RWPE2 (cell line): Measurements from ENCODE around the gene CNPY2.
"Not testable (repeated sequence)": the region's sequence is repeated elsewhere in the genome, so short reads cannot be mapped to it uniquely, and the experiment has no call there.

Experiments
- ATAC-seq: fragments of 200-7000 bp; cut with Tn5 transposase; 3 replicates; pipeline ENCODE4 v1.9.1; 2021; ENCODE audit warnings: low read depth
- DNase-seq: peaks from one replicate; pipeline ENCODE4 v3.0.0-alpha.2; 2020; ENCODE audit warnings: low spot score
- H3K27ac ChIP-seq: fragments of 450-650 bp; 2 replicates; pipeline ENCODE4 v1.5.1; 2017; ENCODE audit warnings: mild to moderate bottlenecking; ENCODE audit not compliant: poor library complexity, severe bottlenecking
- H3K27me3 ChIP-seq: fragments of 250-450 bp; sonication (Bioruptor Pico); 2 replicates; pipeline ENCODE4 v1.5.1; 2021; ENCODE audit warnings: mild to moderate bottlenecking, moderate library complexity; ENCODE audit not compliant: insufficient read depth, poor library complexity, severe bottlenecking
- H3K36me3 ChIP-seq: fragments of 250-450 bp; sonication (Bioruptor Pico); 2 replicates; pipeline ENCODE4 v1.5.1; 2020; ENCODE audit warnings: low read depth, mild to moderate bottlenecking, moderate library complexity
- H3K4me1 ChIP-seq: fragments of 250-450 bp; sonication (Bioruptor Pico); 2 replicates; pipeline ENCODE4 v1.5.1; 2021; ENCODE audit warnings: mild to moderate bottlenecking, moderate library complexity; ENCODE audit not compliant: insufficient read depth, poor library complexity, severe bottlenecking
- H3K4me3 ChIP-seq: fragments of 250-450 bp; sonication (Bioruptor Pico); 2 replicates; pipeline ENCODE4 v1.5.1; 2021; ENCODE audit warnings: mild to moderate bottlenecking, moderate library complexity; ENCODE audit not compliant: severe bottlenecking
- H3K9me3 ChIP-seq: fragments of 250-450 bp; sonication (Bioruptor Pico); 2 replicates; pipeline ENCODE4 v1.5.1; 2021; ENCODE audit warnings: mild to moderate bottlenecking, moderate library complexity; ENCODE audit not compliant: severe bottlenecking
- CTCF ChIP-seq: fragments of 450-650 bp; IDR thresholded peaks from one replicate; pipeline ENCODE4 v1.5.1; 2017; ENCODE audit warnings: mild to moderate bottlenecking, moderate library complexity; ENCODE audit not compliant: poor library complexity, severe bottlenecking

CNPY2 gene

DNA sequence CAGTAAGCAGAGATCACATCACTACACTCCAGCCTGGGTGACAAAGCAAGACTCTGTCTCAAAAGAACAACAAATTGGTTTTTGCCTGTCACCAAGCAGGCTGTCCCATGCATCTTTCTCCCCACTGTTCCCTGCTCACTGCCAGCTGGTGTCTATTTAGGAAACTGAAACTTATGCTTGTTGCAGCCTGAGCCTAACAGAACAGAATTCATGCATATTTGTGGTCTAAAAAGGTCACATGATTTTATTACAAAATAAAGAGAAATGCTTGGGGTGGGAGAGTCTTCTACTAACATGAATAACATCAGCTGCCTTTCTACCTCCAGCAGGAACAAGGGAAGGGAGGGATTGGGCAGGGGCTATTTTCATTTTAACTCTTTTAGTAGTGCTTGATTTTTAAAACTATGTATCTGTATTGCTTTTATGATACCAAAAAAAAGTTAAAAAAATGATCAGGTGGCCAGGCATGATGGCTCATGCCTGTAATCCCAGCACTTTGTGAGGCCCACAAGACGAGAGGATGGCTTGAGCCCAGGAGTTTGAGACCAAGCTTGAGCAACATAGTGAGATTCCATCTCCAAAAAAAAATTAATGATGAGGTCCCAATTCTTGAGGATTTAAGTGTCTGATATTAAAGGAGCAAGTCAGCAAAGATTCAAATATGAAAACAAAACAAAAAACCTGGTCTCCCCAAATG is 43.2 kb upstream of the CNPY2 start:
- peaks cover 24% of the 10 kb centered on the region for H3K36me3 ChIP-seq
- H3K27ac ChIP-seq: peak overlapping the region; percentile 51
- H3K27me3 ChIP-seq: no peaks in the 10 kb centered on the region
- ATAC-seq (peak; percentile 26), DNase-seq (no peak)
- peaks cover 6% of the 10 kb centered on the region for H3K4me1 ChIP-seq
- no peaks in the 10 kb centered on the region for H3K9me3 ChIP-seq
- peak overlapping the region; percentile 68 for H3K4me3 ChIP-seq
- TF ChIP-seq CTCF: no peak

- H3K36me3 ChIP-seq: peaks cover 78% of the 10 kb centered on the region
- no peak overlapping the region for H3K4me3 ChIP-seq
- H3K27ac ChIP-seq: no peak overlapping the region
- ATAC-seq (no peak), DNase-seq (no peak)
- H3K4me1 ChIP-seq: no peaks in the 10 kb centered on the region
- TF ChIP-seq CTCF: no peak
- H3K9me3 ChIP-seq: no peaks in the 10 kb centered on the region
- no peaks in the 10 kb centered on the region for H3K27me3 ChIP-seq
Observed at GRCh38 chr12:56351325-56351724, 35.5 kb upstream of the CNPY2 start.

DNA sequence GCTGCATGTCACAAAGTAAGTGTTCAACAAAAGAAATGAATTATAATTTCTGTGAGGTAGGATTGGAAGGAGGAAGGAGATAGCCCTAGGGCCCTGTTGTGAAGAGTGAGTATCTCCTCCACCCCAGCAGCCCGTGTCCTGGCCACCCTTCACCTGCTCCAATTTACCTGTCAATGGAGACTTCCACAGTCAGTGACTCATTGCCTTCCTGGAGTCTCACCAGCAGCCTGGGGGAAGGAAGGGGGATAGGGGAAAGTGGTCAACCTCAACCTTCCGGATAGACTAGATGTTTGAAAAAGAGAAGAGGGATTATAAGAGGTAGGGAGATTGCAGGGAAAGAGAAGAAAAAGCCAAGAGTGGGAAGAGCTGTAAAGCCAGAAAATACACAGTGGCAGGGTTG is 34.9 kb upstream of the CNPY2 start:
- ATAC-seq: no peak
- no peak overlapping the region for H3K27ac ChIP-seq
- no peaks in the 10 kb centered on the region for H3K9me3 ChIP-seq
- H3K4me1 ChIP-seq: no peaks in the 10 kb centered on the region
- no peak for TF ChIP-seq CTCF
- H3K27me3 ChIP-seq: no peaks in the 10 kb centered on the region
- H3K36me3 ChIP-seq: peaks cover 78% of the 10 kb centered on the region
- no peak for DNase-seq
- H3K4me3 ChIP-seq: no peak overlapping the region

DNA sequence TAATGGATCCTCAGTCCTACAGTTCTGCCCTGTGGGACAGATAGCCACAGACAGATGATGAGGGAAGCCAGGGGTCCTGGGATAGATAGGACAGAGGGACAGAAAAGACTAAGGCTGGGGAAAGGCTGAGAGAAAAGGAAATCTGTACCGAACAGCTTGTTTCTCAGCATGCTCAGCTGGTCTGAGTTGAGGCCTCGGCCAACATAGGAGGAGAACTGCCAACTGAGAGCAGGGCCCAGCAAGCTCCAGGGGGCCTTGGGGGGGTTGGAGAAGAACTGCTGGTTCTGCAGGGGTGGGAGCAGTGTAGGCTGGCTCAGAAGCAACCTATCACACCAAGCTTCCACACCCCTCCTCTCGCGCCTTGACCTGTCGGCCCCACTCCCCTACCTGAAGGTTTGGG is 33.0 kb upstream of the CNPY2 start:
- DNase-seq (no peak), ATAC-seq (no peak)
- H3K36me3 ChIP-seq: peaks cover 72% of the 10 kb centered on the region
- no peaks in the 10 kb centered on the region for H3K9me3 ChIP-seq
- H3K27me3 ChIP-seq: no peaks in the 10 kb centered on the region
- no peak overlapping the region for H3K4me3 ChIP-seq
- H3K27ac ChIP-seq: no peak overlapping the region
- H3K4me1 ChIP-seq: no peaks in the 10 kb centered on the region
- TF ChIP-seq CTCF: no peak

- H3K27ac ChIP-seq, H3K9me3 ChIP-seq, H3K4me3 ChIP-seq, DNase-seq, H3K4me1 ChIP-seq, H3K27me3 ChIP-seq, ATAC-seq: not testable (repeated sequence)
- peaks cover 64% of the 10 kb centered on the region for H3K36me3 ChIP-seq
Observed at GRCh38 chr12:56347255-56347654, 31.5 kb upstream of the CNPY2 start.
